ENCODE measurements around the gene GJB3. TPM values are rescaled to one million over a fixed set of nuclear protein-coding genes. Genes with fewer than 3 reads are reported as not detected.
A peak's percentile ranks its signal among the peaks of the same experiment; 100 is the strongest.

Gene GJB3
- total RNA-seq, 1 donor: not detected

- Histone ChIP-seq H3K9me3 (ENCODE audit: low read depth, low read length) (no peaks in the 10 kb centered on the region), H3K4me2 (ENCODE audit: insufficient read depth, low read length) (no peak overlapping the region), H2AFZ (ENCODE audit: low read length) (no peak overlapping the region), H3K27ac (ENCODE audit: low read depth, low read length) (no peak overlapping the region), H3K27me3 (ENCODE audit: insufficient read depth, low read length) (peaks cover under 1% of the 10 kb centered on the region), H3K79me2 (ENCODE audit: insufficient read depth, low read length) (no peaks in the 10 kb centered on the region), H4K20me1 (ENCODE audit: insufficient read depth, low read length) (no peaks in the 10 kb centered on the region), H3K36me3 (ENCODE audit: insufficient read depth, low read length) (no peaks in the 10 kb centered on the region), H3K4me3 (ENCODE audit: insufficient read depth, low read length) (no peak overlapping the region), H3K4me1 (ENCODE audit: insufficient read depth, low read length) (peaks cover 8% of the 10 kb centered on the region)
- no peak for TF ChIP-seq CTCF (IDR thresholded peaks at IDR 0.05; ENCODE audit: extremely low read depth, low read depth, low read length)
- no peak for DNase-seq (ENCODE audit: insufficient read length, low spot score, missing footprints)
Observed at GRCh38 chr1:34761176-34761761, 19.7 kb upstream of the GJB3 start.

- H3K36me3 ChIP-seq (ENCODE audit: insufficient read depth, low read length): no peaks in the 10 kb centered on the region
- peaks cover 4% of the 10 kb centered on the region for H3K27me3 ChIP-seq (ENCODE audit: insufficient read depth, low read length)
- no peaks in the 10 kb centered on the region for H3K9me3 ChIP-seq (ENCODE audit: low read depth, low read length)
- H3K4me3 ChIP-seq (ENCODE audit: insufficient read depth, low read length): no peak overlapping the region
- peaks cover 8% of the 10 kb centered on the region for H3K4me1 ChIP-seq (ENCODE audit: insufficient read depth, low read length)
- no peak overlapping the region for H3K4me2 ChIP-seq (ENCODE audit: insufficient read depth, low read length)
- peak; percentile 34 for DNase-seq (ENCODE audit: insufficient read length, low spot score, missing footprints)
- no peaks in the 10 kb centered on the region for H4K20me1 ChIP-seq (ENCODE audit: insufficient read depth, low read length)
- H3K27ac ChIP-seq (ENCODE audit: low read depth, low read length): no peak overlapping the region
- no peak for TF ChIP-seq CTCF (IDR thresholded peaks at IDR 0.05; ENCODE audit: extremely low read depth, low read depth, low read length)
- no peak overlapping the region for H2AFZ ChIP-seq (ENCODE audit: low read length)
- H3K79me2 ChIP-seq (ENCODE audit: insufficient read depth, low read length): no peaks in the 10 kb centered on the region
Observed at GRCh38 chr1:34761776-34762307, 19.2 kb upstream of the GJB3 start.

GRCh38 chr1:34762474-34763141 is 18.4 kb upstream of the GJB3 start:
- Histone ChIP-seq H3K27me3 (ENCODE audit: insufficient read depth, low read length) (peaks cover 4% of the 10 kb centered on the region), H4K20me1 (ENCODE audit: insufficient read depth, low read length) (no peaks in the 10 kb centered on the region), H3K4me3 (ENCODE audit: insufficient read depth, low read length) (no peak overlapping the region), H3K36me3 (ENCODE audit: insufficient read depth, low read length) (no peaks in the 10 kb centered on the region), H3K79me2 (ENCODE audit: insufficient read depth, low read length) (no peaks in the 10 kb centered on the region), H3K4me2 (ENCODE audit: insufficient read depth, low read length) (no peak overlapping the region), H3K4me1 (ENCODE audit: insufficient read depth, low read length) (peaks cover 8% of the 10 kb centered on the region), H2AFZ (ENCODE audit: low read length) (no peak overlapping the region), H3K27ac (ENCODE audit: low read depth, low read length) (no peak overlapping the region), H3K9me3 (ENCODE audit: low read depth, low read length) (no peaks in the 10 kb centered on the region)
- no peak for TF ChIP-seq CTCF (IDR thresholded peaks at IDR 0.05; ENCODE audit: extremely low read depth, low read depth, low read length)
- DNase-seq (ENCODE audit: insufficient read length, low spot score, missing footprints): peak; percentile 42

GRCh38 chr1:34763142-34763781 is 17.8 kb upstream of the GJB3 start:
- no peak for TF ChIP-seq CTCF (IDR thresholded peaks at IDR 0.05; ENCODE audit: extremely low read depth, low read depth, low read length)
- H3K27me3 ChIP-seq (ENCODE audit: insufficient read depth, low read length): peaks cover 4% of the 10 kb centered on the region
- no peaks in the 10 kb centered on the region for H4K20me1 ChIP-seq (ENCODE audit: insufficient read depth, low read length)
- peak overlapping the region; percentile 1 for H3K4me2 ChIP-seq (ENCODE audit: insufficient read depth, low read length)
- no peaks in the 10 kb centered on the region for H3K79me2 ChIP-seq (ENCODE audit: insufficient read depth, low read length)
- H3K27ac ChIP-seq (ENCODE audit: low read depth, low read length): no peak overlapping the region
- H2AFZ ChIP-seq (ENCODE audit: low read length): no peak overlapping the region
- DNase-seq (ENCODE audit: insufficient read length, low spot score, missing footprints): peak; percentile 79
- peaks cover 8% of the 10 kb centered on the region for H3K4me1 ChIP-seq (ENCODE audit: insufficient read depth, low read length)
- H3K9me3 ChIP-seq (ENCODE audit: low read depth, low read length): no peaks in the 10 kb centered on the region
- H3K4me3 ChIP-seq (ENCODE audit: insufficient read depth, low read length): no peak overlapping the region
- no peaks in the 10 kb centered on the region for H3K36me3 ChIP-seq (ENCODE audit: insufficient read depth, low read length)
